GM19468 (cell line): ENCODE measurements around the gene LIN28B.

Experiments
- ATAC-seq: cut with Tn5 transposase; IDR thresholded peaks from one replicate; pipeline ENCODE4 v1.9.1; 2021; ENCODE audit warnings: mild to moderate bottlenecking, moderate library complexity, moderate number of reproducible peaks; ENCODE audit not compliant: unreplicated experiment; ENCODE audit errors: extremely low read depth

LIN28B gene

DNA sequence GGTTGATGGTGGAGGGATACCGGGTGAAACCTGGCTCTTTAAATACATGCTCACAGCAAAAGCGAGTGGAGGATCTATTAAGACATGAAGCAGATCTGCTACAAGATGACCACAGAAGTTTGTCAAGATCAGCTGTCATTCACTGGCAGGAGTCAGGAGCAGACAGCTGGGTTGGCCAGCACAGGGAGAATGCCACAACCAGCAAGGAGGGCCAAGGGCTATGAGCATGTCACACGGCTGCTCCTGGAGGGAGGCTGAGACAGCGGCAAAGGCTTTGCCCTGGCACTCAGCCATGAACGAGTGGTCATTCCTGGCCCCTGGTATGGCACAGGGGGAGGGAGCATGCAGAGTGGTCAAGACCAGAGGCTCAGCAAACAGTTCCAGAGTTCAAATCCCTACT is 145.3 kb downstream of the LIN28B start:
- ATAC-seq: no peak

DNA sequence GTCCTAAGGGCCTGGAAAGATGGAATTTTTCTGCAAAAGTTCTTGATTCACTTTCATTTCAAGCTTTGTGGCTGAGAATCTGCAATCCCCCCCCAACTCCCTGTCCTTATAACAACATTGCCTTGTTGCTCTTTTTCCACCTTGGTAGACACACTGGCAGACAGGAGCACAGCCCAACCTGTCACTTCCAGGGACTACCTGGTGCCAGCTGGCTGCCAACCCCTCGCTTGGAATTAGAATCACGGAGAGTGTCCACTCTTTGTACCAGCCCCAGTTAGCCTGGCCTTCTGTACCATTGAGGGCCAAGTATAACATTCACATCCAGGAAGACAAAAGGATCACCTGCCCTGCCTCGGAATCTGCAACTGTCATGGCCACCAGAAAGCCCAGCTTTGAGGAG is 148.2 kb downstream of the LIN28B start:
- no peak for ATAC-seq

DNA sequence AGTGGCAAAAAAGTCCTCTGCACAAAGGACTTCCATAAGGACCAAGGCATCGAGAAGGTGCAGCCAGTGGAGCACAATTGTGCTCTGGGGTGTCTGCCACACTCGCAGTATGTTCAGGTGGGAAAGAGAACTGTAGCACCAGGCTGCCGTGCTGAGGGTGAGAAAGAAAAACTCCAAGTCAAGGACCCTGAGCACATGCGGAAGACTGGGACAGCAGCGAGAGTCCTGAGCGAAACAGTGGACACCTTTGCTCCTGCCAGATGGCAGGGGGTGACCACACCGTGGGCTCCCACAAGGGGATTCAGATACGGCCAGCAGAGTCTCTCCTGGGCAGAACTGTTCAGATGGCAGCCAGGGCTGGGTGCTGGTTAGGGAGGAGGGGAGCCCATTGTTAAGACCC is 149.4 kb downstream of the LIN28B start:
- no peak for ATAC-seq

DNA sequence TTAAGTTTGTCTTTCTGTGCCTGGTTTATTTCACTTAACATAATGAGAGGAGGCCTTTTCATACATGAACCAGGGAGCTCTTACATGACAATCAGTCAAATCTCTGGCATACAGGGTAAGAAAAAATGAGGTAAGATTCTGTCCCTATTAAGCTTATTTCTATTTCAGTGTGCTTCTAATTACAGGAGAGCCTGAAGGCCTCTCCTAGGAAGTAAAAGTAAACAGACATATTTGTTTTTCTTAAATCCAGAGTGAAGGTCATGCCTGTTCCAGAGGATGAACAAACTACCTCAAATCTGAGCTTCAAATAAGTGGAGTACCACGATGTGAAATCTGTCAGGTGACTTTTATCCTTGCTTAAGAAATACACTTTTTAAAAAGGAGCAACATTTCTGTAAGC is 150.3 kb downstream of the LIN28B start:
- no peak for ATAC-seq

DNA sequence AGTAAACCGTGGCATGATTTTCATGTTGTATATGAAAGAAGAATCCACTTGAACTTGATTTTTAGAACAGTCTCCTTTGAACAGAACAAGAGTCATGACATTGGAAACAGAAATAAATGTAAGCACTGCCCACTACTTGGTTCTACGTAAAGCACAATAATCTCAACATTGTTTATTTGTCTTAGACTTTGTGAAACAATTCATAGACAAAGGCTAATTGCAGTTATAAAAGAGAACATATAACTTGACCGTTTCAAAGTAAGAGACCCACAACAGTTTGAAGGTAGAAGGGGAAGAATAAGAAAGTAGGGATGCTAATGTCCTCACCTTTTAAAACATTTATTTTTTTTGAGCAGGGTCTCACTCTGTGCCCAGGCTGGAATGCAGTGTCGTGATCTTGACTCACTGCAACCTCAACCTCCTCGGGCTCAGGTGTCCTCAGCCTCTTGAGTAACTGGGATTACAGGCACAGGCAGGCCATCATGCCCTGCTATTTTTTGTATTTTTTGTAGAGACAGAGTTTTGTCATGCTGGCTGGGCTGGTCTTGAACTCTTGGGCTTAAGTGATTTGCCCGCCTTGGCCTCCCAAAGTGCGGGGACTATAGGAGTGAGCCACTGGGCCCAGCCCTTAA is 151.8 kb downstream of the LIN28B start:
- ATAC-seq: no peak

DNA sequence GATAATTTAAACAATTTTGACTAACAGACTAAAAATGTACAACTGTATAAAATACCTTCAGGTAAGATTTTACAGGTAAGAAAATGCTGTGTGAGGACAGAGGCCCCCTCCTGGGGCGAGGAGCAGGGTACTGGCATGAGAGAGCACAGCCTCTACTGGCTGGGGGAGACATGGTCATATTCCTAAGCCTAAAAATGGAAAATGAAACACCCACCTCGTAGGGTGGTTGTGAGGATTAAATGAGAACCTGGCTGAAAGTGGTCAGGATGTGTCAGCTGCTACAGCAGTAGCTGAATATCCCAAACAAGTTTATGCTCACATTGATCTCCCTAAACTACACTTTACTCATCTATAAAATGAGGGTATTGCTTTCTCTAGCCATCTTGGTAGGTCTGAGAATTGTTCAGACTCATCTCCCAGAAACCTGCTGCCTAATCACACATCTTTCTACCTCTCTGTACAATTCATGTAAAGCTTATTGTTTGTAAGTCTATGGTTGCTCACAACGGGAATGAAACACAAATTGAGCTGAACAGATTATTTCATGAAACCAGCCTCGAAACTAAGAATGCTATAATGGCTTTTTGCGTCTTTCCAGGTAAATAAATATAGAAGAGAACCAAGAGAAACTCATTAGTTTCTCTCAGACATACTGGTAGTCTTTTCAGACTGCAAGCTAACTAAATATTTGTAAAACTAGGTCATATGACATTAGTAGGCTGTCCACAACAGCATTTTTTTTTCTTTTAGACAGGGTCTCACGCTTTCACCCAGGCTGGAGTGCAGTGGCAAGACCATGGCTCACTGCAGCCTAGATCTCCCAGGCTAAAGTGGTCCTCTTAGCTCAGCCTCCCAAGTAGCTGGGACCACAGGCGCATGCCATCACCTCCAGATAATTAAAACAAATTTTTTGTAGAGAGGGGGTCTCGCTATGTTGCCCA is 153.3 kb downstream of the LIN28B start:
- no peak for ATAC-seq

DNA sequence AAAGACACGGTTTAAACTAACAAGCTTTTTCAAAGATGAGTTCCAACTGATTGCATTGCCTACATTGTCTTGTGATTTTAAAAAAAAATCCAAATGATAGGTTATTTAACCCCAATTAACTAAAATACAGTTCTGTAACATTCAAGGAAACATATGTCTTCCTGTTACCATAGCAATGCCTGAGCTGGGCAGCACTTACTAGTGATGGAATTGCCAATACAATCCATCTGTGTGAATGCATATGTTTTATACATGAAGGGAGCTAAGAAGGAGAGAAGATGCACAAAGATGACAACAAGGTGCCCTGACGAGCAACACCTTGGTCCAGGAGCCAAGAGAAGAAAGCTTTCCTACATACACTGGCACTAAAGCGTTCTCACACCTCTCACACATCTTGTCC is 154.2 kb downstream of the LIN28B start:
- no peak for ATAC-seq

DNA sequence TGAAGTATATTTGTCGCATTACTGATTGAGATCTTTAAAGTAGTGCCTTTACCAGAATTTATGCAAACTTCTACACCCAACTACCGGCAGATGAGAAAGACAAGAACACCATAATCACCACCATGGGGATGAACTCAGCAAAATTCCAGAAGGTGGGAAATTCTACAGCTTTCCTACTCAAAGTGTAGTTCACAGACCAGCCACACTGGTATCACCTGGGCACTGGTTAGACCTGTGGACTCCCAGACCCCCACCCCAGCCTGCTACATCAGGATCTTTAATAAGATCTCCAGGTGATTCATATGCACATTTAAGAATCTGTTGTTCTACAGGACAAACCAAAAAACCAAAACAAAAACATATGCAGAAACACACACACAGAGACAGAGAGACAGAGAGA is 155.0 kb downstream of the LIN28B start:
- ATAC-seq: no peak

DNA sequence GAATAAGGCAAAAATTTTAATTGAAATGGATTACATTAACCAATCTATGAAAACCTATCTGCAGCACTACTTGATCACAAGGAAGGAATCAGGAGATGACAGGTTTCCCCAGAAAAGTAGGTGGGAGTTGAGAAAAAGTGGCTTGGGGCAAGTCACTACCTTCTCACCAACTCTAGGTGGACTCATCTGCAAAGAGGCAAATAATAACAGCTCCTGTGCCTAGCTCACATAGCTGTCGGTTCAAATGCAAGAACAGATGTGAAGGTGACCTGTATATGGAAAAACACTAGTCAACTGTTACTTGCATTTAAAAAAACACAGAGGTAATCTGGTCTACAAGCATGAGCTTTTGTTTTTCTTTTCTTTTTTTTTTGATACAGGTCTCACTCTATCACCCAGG is 155.7 kb downstream of the LIN28B start:
- ATAC-seq: no peak

DNA sequence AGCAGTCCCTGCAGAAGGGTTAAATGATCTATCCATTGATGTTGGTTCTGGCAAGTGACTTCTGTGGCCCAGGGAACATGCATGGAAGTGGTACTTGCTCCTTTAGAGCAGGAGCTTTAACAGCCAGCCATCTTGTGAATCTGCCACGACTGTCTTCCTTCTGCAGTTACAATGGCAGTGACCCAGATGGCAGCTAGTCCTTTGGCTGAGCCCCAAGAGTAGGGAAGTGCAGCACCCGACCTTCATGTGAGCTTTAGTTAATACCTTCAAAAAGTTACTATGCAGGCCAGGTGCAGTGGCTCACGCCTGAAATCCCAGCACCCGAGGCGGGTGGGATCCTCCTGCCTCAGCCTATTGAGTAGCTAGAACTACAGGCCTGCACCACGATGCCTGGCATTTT is 156.5 kb downstream of the LIN28B start:
- ATAC-seq: no peak

DNA sequence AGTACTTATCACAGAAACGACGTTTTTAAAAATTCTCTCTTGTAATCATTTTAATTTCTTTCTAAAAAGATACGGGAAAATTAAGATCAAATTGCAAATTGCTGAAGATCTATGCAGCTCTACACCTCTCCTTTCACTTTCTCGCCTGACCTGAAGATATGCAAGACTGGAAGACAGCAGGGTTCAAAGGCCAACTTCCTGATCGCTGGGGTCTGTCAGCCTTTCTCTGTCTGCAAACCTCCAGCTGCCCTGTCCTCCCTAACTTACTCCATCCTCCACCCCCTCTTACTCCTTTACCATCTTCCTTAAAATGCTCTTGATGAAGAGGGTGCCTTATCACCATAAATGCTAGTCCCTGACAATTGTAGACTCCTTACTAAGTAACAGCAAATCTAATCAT is 159.2 kb downstream of the LIN28B start:
- ATAC-seq: no peak

DNA sequence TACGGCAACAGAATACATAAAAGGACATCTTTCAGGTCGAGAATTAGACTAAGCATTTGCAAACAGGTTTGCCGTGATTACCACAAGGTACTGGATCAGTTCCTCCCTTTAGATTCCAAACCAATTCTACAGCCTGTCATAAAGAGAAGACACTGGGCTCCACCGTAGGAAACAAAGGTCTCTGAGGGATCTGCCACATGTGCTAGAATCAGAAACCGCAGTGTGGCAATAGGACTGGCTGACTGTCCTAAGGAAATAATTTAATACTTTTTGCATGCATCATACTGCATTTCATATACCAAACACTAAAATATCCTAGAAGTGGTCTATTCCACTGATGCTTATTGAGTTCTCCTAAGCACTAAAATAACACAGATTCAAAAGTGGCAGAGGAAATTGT is 163.7 kb downstream of the LIN28B start:
- no peak for ATAC-seq

DNA sequence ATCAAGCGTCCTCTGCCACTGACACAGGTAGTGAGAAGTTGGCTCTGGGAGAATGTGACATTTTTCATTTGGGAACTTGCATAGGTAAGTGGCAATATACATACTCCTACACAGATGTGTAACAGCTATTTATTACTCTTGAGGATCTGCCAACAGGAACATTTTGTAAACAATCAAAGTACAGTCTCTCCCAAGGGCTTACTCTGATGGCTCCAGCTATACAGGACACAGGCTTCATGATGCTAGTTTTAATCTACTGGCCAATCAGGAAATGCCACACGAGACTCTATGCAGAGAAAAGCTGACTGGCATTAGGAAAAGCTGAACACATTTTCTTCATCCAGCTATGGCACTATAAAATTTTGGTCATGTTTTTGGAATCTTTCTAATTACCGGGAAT is 165.1 kb downstream of the LIN28B start:
- no peak for ATAC-seq

DNA sequence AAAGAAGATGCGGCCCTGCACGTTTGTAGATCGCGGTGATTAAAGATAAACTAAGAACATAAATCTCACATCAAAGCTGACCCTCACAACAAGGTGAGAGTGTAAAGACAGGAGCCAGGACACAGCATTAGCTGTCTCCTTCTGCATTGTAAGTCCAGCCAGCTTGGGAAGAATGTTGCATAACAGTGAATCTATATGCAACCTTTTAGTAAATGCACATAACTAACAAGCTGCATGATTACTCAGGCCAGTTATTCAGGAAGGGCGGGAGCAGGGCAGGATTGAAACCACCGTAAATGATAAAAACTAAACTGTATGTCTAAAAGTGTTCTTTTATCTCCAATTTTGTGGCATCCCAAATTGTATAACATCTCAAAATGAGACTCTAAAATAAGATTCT is 165.8 kb downstream of the LIN28B start:
- ATAC-seq: no peak
